Tibial artery (tissue), 4 donors: Measurements from ENCODE around the gene CEP78.

Experiments used
- DNase-seq, 2 donors: peaks; one replicate each; pipeline ENCODE4 v3.0.0-alpha.2; 2019
- H3K27ac ChIP-seq, 2 donors: fragments of 200-600 bp; sonication (generic) in 1 of 2; 1 replicate in 1 of 2; 2 replicates in 1 of 2; pipeline ENCODE4 v1.5.1; 2018 to 2019; ENCODE audit warnings: mild to moderate bottlenecking in 1 of 2
- H3K27me3 ChIP-seq, 2 donors: fragments of 200-600 bp; sonication (generic) in 1 of 2; one replicate each; pipeline versions ENCODE4 v1.5.1 to v1.6.0; 2016 to 2019
- H3K36me3 ChIP-seq, 3 donors: fragments of 200-600 bp; sonication (generic) in 2 of 3; one replicate each; pipeline ENCODE4 v1.5.1; 2016 to 2019; ENCODE audit warnings: mild to moderate bottlenecking in 2 of 3
- H3K4me1 ChIP-seq, 4 donors: fragments of 200-600 bp; sonication (generic) in 2 of 4; 1 replicate in 3 of 4; 2 replicates in 1 of 4; pipeline ENCODE4 v1.5.1; 2016 to 2019
- H3K4me3 ChIP-seq, 2 donors: fragments of 200-600 bp; sonication (generic) in 1 of 2; 1 replicate in 1 of 2; 2 replicates in 1 of 2; pipeline ENCODE4 v1.5.1; 2018 to 2019; ENCODE audit warnings: mild to moderate bottlenecking in 2 of 2
- H3K9me3 ChIP-seq, 3 donors: fragments of 200-600 bp; sonication (generic) in 1 of 3; one replicate each; pipeline ENCODE4 v1.5.1; 2016 to 2019
- CTCF ChIP-seq, 2 experiments: fragments of 200-600 bp in 1 of 2; fragments of 450-650 bp in 1 of 2; IDR thresholded peaks; one replicate each; pipeline ENCODE4 v1.5.1; 2017 to 2019; ENCODE audit warnings: antibody characterized with exemption in 2 of 2, mild to moderate bottlenecking in 1 of 2, moderate library complexity in 1 of 2
- intact Hi-C: fragments of 100-400 bp; cut with DNase I; formaldehyde crosslinking; loops from one replicate; pipeline ENCODE4 v1.15.0; 2023; ENCODE audit warnings: low total_unique reads

CEP78 gene

GRCh38 chr9:78245401-78245800 is 9.5 kb downstream of the CEP78 start:
- H3K36me3 ChIP-seq: peaks cover 14 to 23% (median 23%) of the 10 kb centered on the region in 3 donors
- no peak overlapping the region for H3K27ac ChIP-seq
- no peak overlapping the region for H3K4me3 ChIP-seq
- no peaks in the 10 kb centered on the region for H3K9me3 ChIP-seq
- DNase-seq: no peak
- TF ChIP-seq CTCF (IDR thresholded peaks at IDR 0.05): no peak
- intact Hi-C loops: no loop called here
- H3K27me3 ChIP-seq: no peaks in the 10 kb centered on the region
- H3K4me1 ChIP-seq: no peaks in the 10 kb centered on the region

- Histone ChIP-seq H3K4me3 (no peak overlapping the region), H3K9me3 (no peaks in the 10 kb centered on the region), H3K4me1 (no peaks in the 10 kb centered on the region), H3K27ac (no peak overlapping the region), H3K27me3 (no peaks in the 10 kb centered on the region), H3K36me3 (peaks cover 9 to 33% (median 21%) of the 10 kb centered on the region in 3 donors)
- intact Hi-C loops: no loop called here
- TF ChIP-seq CTCF (IDR thresholded peaks at IDR 0.05): no peak
- no peak for DNase-seq
Observed at GRCh38 chr9:78248635-78249034, 12.8 kb downstream of the CEP78 start.

- no peaks in the 10 kb centered on the region for H3K9me3 ChIP-seq
- intact Hi-C loops: no loop called here
- TF ChIP-seq CTCF (IDR thresholded peaks at IDR 0.05): no peak
- H3K4me1 ChIP-seq: no peaks in the 10 kb centered on the region
- no peak overlapping the region for H3K27ac ChIP-seq
- H3K4me3 ChIP-seq: no peak overlapping the region
- no peaks in the 10 kb centered on the region for H3K27me3 ChIP-seq
- DNase-seq: no peak
- peaks cover 5 to 34% (median 12%) of the 10 kb centered on the region in 3 donors for H3K36me3 ChIP-seq
Observed at GRCh38 chr9:78249542-78249941, 13.7 kb downstream of the CEP78 start.

GRCh38 chr9:78252616-78253015 is 16.7 kb downstream of the CEP78 start:
- Histone ChIP-seq H3K4me3 (no peak overlapping the region), H3K9me3 (no peaks in the 10 kb centered on the region), H3K27ac (no peak overlapping the region), H3K36me3 (peaks cover 0 to 32% (median 19%) of the 10 kb centered on the region in 3 donors), H3K27me3 (no peaks in the 10 kb centered on the region), H3K4me1 (no peaks in the 10 kb centered on the region)
- intact Hi-C loops: no loop called here
- no peak for DNase-seq
- no peak for TF ChIP-seq CTCF (IDR thresholded peaks at IDR 0.05)

GRCh38 chr9:78253285-78253684 is 17.4 kb downstream of the CEP78 start:
- intact Hi-C loops: no loop called here
- H3K4me3 ChIP-seq: no peak overlapping the region
- TF ChIP-seq CTCF (IDR thresholded peaks at IDR 0.05): no peak
- no peaks in the 10 kb centered on the region for H3K4me1 ChIP-seq
- peaks cover 0 to 37% (median 19%) of the 10 kb centered on the region in 3 donors for H3K36me3 ChIP-seq
- H3K27me3 ChIP-seq: no peaks in the 10 kb centered on the region
- no peak for DNase-seq
- no peak overlapping the region for H3K27ac ChIP-seq
- no peaks in the 10 kb centered on the region for H3K9me3 ChIP-seq

GRCh38 chr9:78261403-78262001 is 25.6 kb downstream of the CEP78 start:
- no peak overlapping the region for H3K4me3 ChIP-seq
- no peaks in the 10 kb centered on the region for H3K27me3 ChIP-seq
- intact Hi-C loops: no loop called here
- no peak overlapping the region for H3K27ac ChIP-seq
- no peaks in the 10 kb centered on the region for H3K9me3 ChIP-seq
- DNase-seq: no peak
- H3K4me1 ChIP-seq: no peaks in the 10 kb centered on the region
- peak; percentile 48 to 67 for TF ChIP-seq CTCF (IDR thresholded peaks at IDR 0.05)
- H3K36me3 ChIP-seq: peaks cover 8 to 17% (median 13%) of the 10 kb centered on the region in 3 donors
